GM18867 (cell line): ENCODE results near the gene PKHD1.
A peak's percentile ranks its signal among the peaks of the same experiment; 100 is the strongest.
"Not testable (repeated sequence)": the region's sequence is repeated elsewhere in the genome, so short reads cannot be mapped to it uniquely, and the experiment has no call there.

Experiments used
- ATAC-seq: cut with Tn5 transposase; IDR thresholded peaks from one replicate; pipeline ENCODE4 v1.9.1; 2021; ENCODE audit warnings: mild to moderate bottlenecking, moderate library complexity; ENCODE audit not compliant: unreplicated experiment

PKHD1 gene

GRCh38 chr6:51995214-51995755, 92.1 kb downstream of the PKHD1 start:
- ATAC-seq: no peak

- no peak for ATAC-seq
Observed at GRCh38 chr6:51992876-51993275, 94.5 kb downstream of the PKHD1 start.

GRCh38 chr6:51989789-51990188, 97.6 kb downstream of the PKHD1 start:
- no peak for ATAC-seq

GRCh38 chr6:51986864-51987263, 100.5 kb downstream of the PKHD1 start:
- ATAC-seq: no peak

GRCh38 chr6:51983564-51983963, 103.8 kb downstream of the PKHD1 start:
- ATAC-seq: no peak

- not testable (repeated sequence) for ATAC-seq
Observed at GRCh38 chr6:51982695-51983094, 104.7 kb downstream of the PKHD1 start.

GRCh38 chr6:51976374-51976773, 111.0 kb downstream of the PKHD1 start:
- ATAC-seq: no peak

GRCh38 chr6:51972659-51973058, 114.8 kb downstream of the PKHD1 start:
- no peak for ATAC-seq

GRCh38 chr6:51968265-51968664, 119.1 kb downstream of the PKHD1 start:
- no peak for ATAC-seq

GRCh38 chr6:51965222-51965801, 122.1 kb downstream of the PKHD1 start:
- no peak for ATAC-seq

- ATAC-seq: no peak
Observed at GRCh38 chr6:51963980-51964379, 123.4 kb downstream of the PKHD1 start.

- no peak for ATAC-seq
Observed at GRCh38 chr6:51962354-51962753, 125.1 kb downstream of the PKHD1 start.

- ATAC-seq: no peak
Observed at GRCh38 chr6:51960419-51960818, 127.0 kb downstream of the PKHD1 start.

- peak; percentile 92 for ATAC-seq
Observed at GRCh38 chr6:51959744-51960383, 127.5 kb downstream of the PKHD1 start.

GRCh38 chr6:51954681-51955080, 132.7 kb downstream of the PKHD1 start:
- no peak for ATAC-seq

- no peak for ATAC-seq
Observed at GRCh38 chr6:51953246-51953645, 134.2 kb downstream of the PKHD1 start.

- no peak for ATAC-seq
Observed at GRCh38 chr6:51951924-51952323, 135.5 kb downstream of the PKHD1 start.

GRCh38 chr6:51949526-51949925, 137.9 kb downstream of the PKHD1 start:
- no peak for ATAC-seq

GRCh38 chr6:51939695-51940094, 147.7 kb downstream of the PKHD1 start:
- not testable (repeated sequence) for ATAC-seq

GRCh38 chr6:51936531-51937290, 150.7 kb downstream of the PKHD1 start:
- ATAC-seq: no peak

GRCh38 chr6:51934098-51934497, 153.3 kb downstream of the PKHD1 start:
- peak; percentile 59 for ATAC-seq

GRCh38 chr6:51932956-51933355, 154.5 kb downstream of the PKHD1 start:
- ATAC-seq: no peak
